DOHH2 (cell line): ENCODE results near the gene USP9X.

ENCODE experiments used
- CTCF ChIP-seq: fragments of 200-600 bp; sonication (generic); IDR thresholded peaks from one replicate; pipeline ENCODE4 v1.5.1; 2014; ENCODE audit warnings: antibody characterized with exemption, mild to moderate bottlenecking, low read depth, low read length; ENCODE audit not compliant: poor library complexity, severe bottlenecking
- EZH2phosphoT487 ChIP-seq: fragments of 200-600 bp; sonication (generic); IDR thresholded peaks from 2 replicates; pipeline ENCODE4 v1.6.1; 2017; ENCODE audit warnings: borderline replicate concordance, mild to moderate bottlenecking, antibody characterized with exemption, low read length, moderate library complexity, mixed read lengths

- TF ChIP-seq CTCF (no peak), EZH2phosphoT487 (no peak)
Measured at GRCh38 chrX:41258871-41259270, 173.6 kb downstream of the USP9X start.
